HL-60 (cell line): Measurements from ENCODE around the gene APBB2.

Experiments
- DNase-seq, 2 experiments: peaks; one replicate each; pipeline ENCODE4 v3.0.0-alpha.2; 2010 to 2020; ENCODE audit warnings: low read depth in 1 of 2, low spot score in 1 of 2
- H3K27ac ChIP-seq: fragments of 250-450 bp; sonication (Bioruptor Pico); replicated peaks from 2 replicates; pipeline ENCODE4 v1.5.1; 2020; ENCODE audit warnings: mild to moderate bottlenecking, moderate library complexity
- H3K27me3 ChIP-seq: fragments of 250-450 bp; sonication (Bioruptor Pico); 2 replicates; pipeline ENCODE4 v1.5.1; 2021; ENCODE audit warnings: mild to moderate bottlenecking, moderate library complexity; ENCODE audit not compliant: insufficient read depth, poor library complexity, severe bottlenecking
- H3K4me3 ChIP-seq: replicated peaks from 2 replicates; pipeline ENCODE4 v1.5.1; 2011; ENCODE audit warnings: mild to moderate bottlenecking, control low read depth, low read length; ENCODE audit not compliant: insufficient read depth
- CTCF ChIP-seq: IDR thresholded peaks from one replicate; pipeline ENCODE4 v1.5.1; 2011; ENCODE audit warnings: low read length, control low read depth, inconsistent platforms; ENCODE audit not compliant: insufficient read depth
- GABPA ChIP-seq: IDR thresholded peaks from 2 replicates; pipeline ENCODE4 v1.6.1; 2012; ENCODE audit warnings: low read depth
- POLR2AphosphoS5 ChIP-seq: IDR thresholded peaks from 2 replicates; pipeline ENCODE4 v1.6.1; 2012; ENCODE audit warnings: low read depth
- REST ChIP-seq: IDR thresholded peaks from 2 replicates; pipeline ENCODE4 v1.6.1; 2012; ENCODE audit warnings: low read depth; ENCODE audit not compliant: insufficient replicate concordance
- SPI1 ChIP-seq: IDR thresholded peaks from 2 replicates; pipeline ENCODE4 v1.6.1; 2012; ENCODE audit warnings: low read depth, mild to moderate bottlenecking, borderline replicate concordance

APBB2 gene

GRCh38 chr4:40870150-40870549 is 344.2 kb downstream of the APBB2 start:
- no peak for DNase-seq
- TF ChIP-seq POLR2AphosphoS5 = no peak
- TF ChIP-seq REST = no peak
- TF ChIP-seq CTCF = no peak
- TF ChIP-seq SPI1 = no peak
- no peak for TF ChIP-seq GABPA
- H3K27ac ChIP-seq = no peak overlapping the region
- H3K27me3 ChIP-seq = peaks cover 2% of the 10 kb centered on the region
- H3K4me3 ChIP-seq = no peak overlapping the region

- H3K27me3 ChIP-seq = peaks cover 2% of the 10 kb centered on the region
- TF ChIP-seq SPI1 (no peak), POLR2AphosphoS5 (no peak), REST (no peak), CTCF (no peak), GABPA (no peak)
- no peak overlapping the region for H3K4me3 ChIP-seq
- no peak overlapping the region for H3K27ac ChIP-seq
- no peak for DNase-seq
Measured at GRCh38 chr4:40865696-40866095, 348.6 kb downstream of the APBB2 start.

GRCh38 chr4:40864531-40864930 is 349.8 kb downstream of the APBB2 start:
- Histone ChIP-seq H3K27ac (no peak overlapping the region), H3K27me3 (peaks cover 2% of the 10 kb centered on the region), H3K4me3 (no peak overlapping the region)
- TF ChIP-seq CTCF (no peak), REST (no peak), GABPA (no peak), POLR2AphosphoS5 (no peak), SPI1 (no peak)
- DNase-seq = no peak
